HAP-1 (cell line): ENCODE measurements around the gene SUSD1.

Experiments
- DNase-seq, 2 experiments: peaks; one replicate each; pipeline ENCODE4 v3.0.0-alpha.2; 2016 to 2020; ENCODE audit warnings: low spot score in 2 of 2
- H3K27me3 ChIP-seq: fragments of 250-450 bp; sonication (Bioruptor Pico); 2 replicates; pipeline ENCODE4 v1.5.1; 2020; ENCODE audit warnings: low read depth, mild to moderate bottlenecking, moderate library complexity
- H3K36me3 ChIP-seq: fragments of 250-450 bp; sonication (Bioruptor Pico); replicated peaks from 2 replicates; pipeline ENCODE4 v1.5.1; 2020; ENCODE audit warnings: mild to moderate bottlenecking
- H3K4me1 ChIP-seq: fragments of 250-450 bp; sonication (Bioruptor Pico); 2 replicates; pipeline ENCODE4 v1.5.1; 2020; ENCODE audit warnings: mild to moderate bottlenecking
- H3K4me3 ChIP-seq: fragments of 250-450 bp; sonication (Bioruptor Pico); 2 replicates; pipeline ENCODE4 v1.5.1; 2020; ENCODE audit warnings: mild to moderate bottlenecking, moderate library complexity
- H3K9me3 ChIP-seq: fragments of 250-450 bp; sonication (Bioruptor Pico); 2 replicates; pipeline ENCODE4 v1.5.1; 2020; ENCODE audit warnings: mild to moderate bottlenecking, moderate library complexity
- in situ Hi-C: fragments of 300-500 bp; cut with MboI; formaldehyde crosslinking; loops from 3 replicates; pipeline ENCODE4 v1.14.3; 2020; ENCODE audit warnings: low sequenced_read_pairs, inconsistent platforms, mixed read lengths

SUSD1 gene

DNA sequence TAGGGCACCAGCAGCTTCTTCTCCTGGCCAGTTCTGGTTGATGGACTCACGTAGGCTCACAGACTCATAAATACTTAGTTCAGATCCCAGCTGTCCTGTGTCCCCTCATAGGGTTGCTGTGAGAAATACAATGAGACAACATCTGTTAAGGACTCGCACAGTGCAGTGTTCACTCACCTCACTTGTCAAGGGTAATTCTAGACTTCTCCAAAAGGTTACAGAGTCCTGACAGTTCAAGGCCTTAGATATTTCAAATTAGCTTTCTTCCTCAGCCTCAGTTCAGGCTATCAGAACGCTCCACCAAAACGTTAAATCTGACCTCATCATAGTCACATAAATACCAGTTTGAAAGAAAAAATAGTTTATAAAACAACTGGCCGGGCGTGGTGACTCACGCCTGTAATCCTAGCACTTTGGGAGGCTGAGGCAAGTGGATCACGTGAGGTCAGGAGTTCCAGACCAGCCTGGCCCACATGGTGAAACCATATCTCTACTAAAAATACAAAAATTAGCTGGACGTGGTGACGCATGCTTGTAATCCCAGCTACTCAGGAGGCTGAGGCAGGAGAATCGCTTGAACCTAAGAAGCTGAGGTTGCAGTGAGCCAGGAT, 172.1 kb downstream of the SUSD1 start:
- Histone ChIP-seq H3K36me3 (no peaks in the 10 kb centered on the region), H3K4me1 (no peaks in the 10 kb centered on the region), H3K4me3 (no peak overlapping the region), H3K9me3 (no peaks in the 10 kb centered on the region; the same call in 1 of the 2 replicates), H3K27me3 (no peaks in the 10 kb centered on the region)
- no peak for DNase-seq
- in situ Hi-C loops: no loop called here

GRCh38 chr9:112002131-112002846, 172.8 kb downstream of the SUSD1 start:
- H3K36me3 ChIP-seq: no peaks in the 10 kb centered on the region
- no peak overlapping the region for H3K4me3 ChIP-seq
- no peaks in the 10 kb centered on the region; the same call in 1 of the 2 replicates for H3K9me3 ChIP-seq
- no peaks in the 10 kb centered on the region for H3K27me3 ChIP-seq
- in situ Hi-C loops: no loop called here
- DNase-seq: no peak
- no peaks in the 10 kb centered on the region for H3K4me1 ChIP-seq

DNA sequence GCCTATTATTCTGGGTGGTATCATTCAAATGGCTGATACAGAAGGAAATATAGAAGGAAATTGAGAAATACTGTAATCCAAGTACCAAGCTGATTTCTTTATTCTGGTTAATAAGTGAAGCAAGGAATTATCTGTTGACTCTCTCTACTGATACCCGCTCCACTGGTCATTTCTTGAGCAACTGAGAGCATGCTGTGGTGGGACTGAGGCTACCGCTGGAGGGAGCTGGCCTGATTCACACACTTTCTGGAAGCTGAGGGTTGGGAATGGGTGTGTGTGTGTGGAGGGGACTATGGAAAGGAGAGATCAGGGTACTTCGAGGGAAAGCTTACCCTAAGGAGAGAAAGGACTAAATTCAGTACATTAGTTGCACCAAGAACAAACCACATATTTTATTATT, 174.4 kb downstream of the SUSD1 start:
- in situ Hi-C loops: no loop called here
- no peak overlapping the region for H3K4me3 ChIP-seq
- H3K4me1 ChIP-seq: no peaks in the 10 kb centered on the region
- H3K9me3 ChIP-seq: no peaks in the 10 kb centered on the region; the same call in 1 of the 2 replicates
- H3K27me3 ChIP-seq: no peaks in the 10 kb centered on the region
- no peak for DNase-seq
- no peaks in the 10 kb centered on the region for H3K36me3 ChIP-seq

GRCh38 chr9:111999319-111999718, 175.8 kb downstream of the SUSD1 start:
- Histone ChIP-seq H3K4me3 (no peak overlapping the region), H3K36me3 (no peaks in the 10 kb centered on the region), H3K27me3 (no peaks in the 10 kb centered on the region), H3K9me3 (no peaks in the 10 kb centered on the region), H3K4me1 (no peaks in the 10 kb centered on the region)
- in situ Hi-C loops: no loop called here
- no peak for DNase-seq

- H3K9me3 ChIP-seq: no peaks in the 10 kb centered on the region
- no peak overlapping the region for H3K4me3 ChIP-seq
- DNase-seq: no peak
- in situ Hi-C loops: no loop called here
- no peaks in the 10 kb centered on the region for H3K36me3 ChIP-seq
- H3K27me3 ChIP-seq: no peaks in the 10 kb centered on the region
- H3K4me1 ChIP-seq: no peaks in the 10 kb centered on the region
Observed at GRCh38 chr9:111997831-111998230, 177.3 kb downstream of the SUSD1 start.

- H3K9me3 ChIP-seq: no peaks in the 10 kb centered on the region
- H3K4me3 ChIP-seq: no peak overlapping the region
- no peak for DNase-seq
- in situ Hi-C loops: no loop called here
- no peaks in the 10 kb centered on the region for H3K36me3 ChIP-seq
- H3K4me1 ChIP-seq: no peaks in the 10 kb centered on the region
- no peaks in the 10 kb centered on the region for H3K27me3 ChIP-seq
Observed at GRCh38 chr9:111994831-111995458, 180.2 kb downstream of the SUSD1 start.

GRCh38 chr9:111993319-111993718, 181.8 kb downstream of the SUSD1 start:
- in situ Hi-C loops: no loop called here
- Histone ChIP-seq H3K27me3 (no peaks in the 10 kb centered on the region), H3K4me1 (no peaks in the 10 kb centered on the region), H3K4me3 (no peak overlapping the region), H3K9me3 (no peaks in the 10 kb centered on the region), H3K36me3 (no peaks in the 10 kb centered on the region)
- no peak for DNase-seq

- in situ Hi-C loops: no loop called here
- Histone ChIP-seq H3K27me3 (no peaks in the 10 kb centered on the region), H3K4me1 (no peaks in the 10 kb centered on the region), H3K9me3 (no peaks in the 10 kb centered on the region), H3K36me3 (no peaks in the 10 kb centered on the region), H3K4me3 (no peak overlapping the region)
- no peak for DNase-seq
Observed at GRCh38 chr9:111992523-111992922, 182.6 kb downstream of the SUSD1 start.

DNA sequence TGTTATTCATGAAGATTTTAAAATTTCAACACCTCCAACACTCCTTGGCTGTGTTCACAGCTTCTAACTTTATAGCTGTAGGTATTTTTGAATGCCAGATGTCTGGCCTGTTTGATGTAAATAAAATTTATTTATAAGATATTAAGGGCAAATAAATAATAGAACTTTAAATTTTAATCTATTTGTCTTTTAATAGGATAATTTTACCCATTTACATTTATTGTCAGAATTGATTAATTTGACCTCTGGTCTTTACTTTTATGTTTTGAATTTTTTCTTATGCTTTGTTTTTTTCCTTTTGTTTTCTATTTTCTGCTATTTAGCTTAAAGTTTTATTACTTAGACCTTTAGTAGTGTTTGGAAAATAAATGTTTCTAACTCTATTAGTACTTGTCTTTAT, 183.9 kb downstream of the SUSD1 start:
- Histone ChIP-seq H3K4me3 (no peak overlapping the region), H3K9me3 (no peaks in the 10 kb centered on the region), H3K4me1 (no peaks in the 10 kb centered on the region), H3K36me3 (no peaks in the 10 kb centered on the region), H3K27me3 (no peaks in the 10 kb centered on the region)
- in situ Hi-C loops: no loop called here
- no peak for DNase-seq
